ELF-1 (cell line): ENCODE results near the gene CAMK1.

ENCODE experiments used
- DNase-seq: peaks from one replicate; pipeline ENCODE4 v3.0.0-alpha.2; 2016; ENCODE audit warnings: low read depth, low spot score

CAMK1 gene

DNA sequence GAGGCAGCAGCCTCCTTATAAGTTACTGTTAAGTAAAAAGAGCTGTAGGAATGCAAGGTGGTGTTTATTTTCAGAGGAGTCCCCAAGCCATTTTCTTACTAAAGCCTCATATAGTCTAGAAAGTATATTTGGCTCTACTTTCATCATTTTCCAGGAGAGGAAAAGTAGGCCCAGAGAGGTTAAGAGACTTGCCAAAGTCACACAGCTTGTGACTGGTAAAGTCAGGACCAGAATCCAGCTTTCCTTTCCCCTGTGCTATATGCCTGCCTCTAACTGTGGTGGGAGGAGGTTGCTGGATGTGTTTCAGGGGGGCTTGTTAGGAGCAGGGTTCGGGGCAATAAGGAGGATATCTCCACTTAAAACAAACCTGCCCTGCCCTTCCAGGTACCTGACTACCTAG is 27.2 kb downstream of the CAMK1 start:
- no peak for DNase-seq

DNA sequence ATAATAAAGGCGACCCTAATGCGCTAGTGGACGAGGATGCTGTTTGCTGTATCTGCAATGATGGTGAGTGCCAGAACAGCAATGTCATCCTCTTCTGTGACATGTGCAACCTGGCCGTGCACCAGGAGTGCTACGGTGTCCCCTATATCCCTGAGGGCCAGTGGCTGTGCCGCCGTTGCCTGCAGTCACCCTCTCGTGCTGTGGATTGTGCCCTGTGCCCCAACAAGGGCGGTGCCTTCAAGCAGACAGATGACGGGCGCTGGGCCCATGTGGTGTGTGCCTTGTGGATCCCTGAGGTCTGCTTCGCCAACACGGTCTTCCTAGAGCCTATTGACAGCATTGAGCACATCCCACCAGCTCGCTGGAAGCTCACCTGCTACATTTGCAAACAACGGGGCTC is 30.6 kb downstream of the CAMK1 start:
- DNase-seq: no peak

DNA sequence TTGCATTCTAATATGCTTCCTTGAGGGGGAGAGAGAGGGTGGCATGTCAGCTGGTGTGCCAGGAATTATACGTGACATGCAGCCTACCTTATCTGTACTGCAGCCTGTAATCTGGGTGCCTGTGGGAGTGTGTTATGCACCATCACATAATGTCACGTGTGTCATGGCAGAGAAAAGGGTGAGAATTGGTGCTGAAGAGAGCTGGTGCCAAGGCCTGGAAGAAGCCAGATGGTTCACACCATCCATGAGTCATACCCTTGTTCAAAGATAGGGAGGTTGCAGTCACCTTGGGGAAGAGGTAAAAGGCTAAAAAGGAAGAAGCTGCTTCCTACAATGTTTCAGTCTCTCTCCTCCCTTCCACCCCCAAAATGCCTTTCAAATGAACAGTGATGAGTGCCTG is 32.9 kb downstream of the CAMK1 start:
- no peak for DNase-seq

DNA sequence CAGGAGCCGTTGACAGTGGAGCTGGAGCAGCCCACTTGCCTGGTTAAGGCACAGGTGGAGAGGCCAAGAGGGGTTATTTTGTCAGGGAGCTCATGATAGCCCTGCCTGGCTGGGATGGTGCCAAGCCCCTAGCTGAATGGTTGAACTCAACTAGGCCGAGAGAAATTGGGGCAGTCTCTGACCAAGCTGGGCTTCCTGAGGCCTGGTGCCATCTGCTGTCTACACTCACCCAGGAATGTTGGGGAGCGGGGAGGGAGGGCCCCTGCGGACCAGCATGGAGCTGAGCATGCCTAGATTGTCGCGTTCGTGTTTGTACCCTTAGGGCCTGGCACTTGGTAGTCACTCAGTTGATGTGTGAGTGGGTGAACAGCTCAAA is 37.0 kb downstream of the CAMK1 start:
- no peak for DNase-seq

DNA sequence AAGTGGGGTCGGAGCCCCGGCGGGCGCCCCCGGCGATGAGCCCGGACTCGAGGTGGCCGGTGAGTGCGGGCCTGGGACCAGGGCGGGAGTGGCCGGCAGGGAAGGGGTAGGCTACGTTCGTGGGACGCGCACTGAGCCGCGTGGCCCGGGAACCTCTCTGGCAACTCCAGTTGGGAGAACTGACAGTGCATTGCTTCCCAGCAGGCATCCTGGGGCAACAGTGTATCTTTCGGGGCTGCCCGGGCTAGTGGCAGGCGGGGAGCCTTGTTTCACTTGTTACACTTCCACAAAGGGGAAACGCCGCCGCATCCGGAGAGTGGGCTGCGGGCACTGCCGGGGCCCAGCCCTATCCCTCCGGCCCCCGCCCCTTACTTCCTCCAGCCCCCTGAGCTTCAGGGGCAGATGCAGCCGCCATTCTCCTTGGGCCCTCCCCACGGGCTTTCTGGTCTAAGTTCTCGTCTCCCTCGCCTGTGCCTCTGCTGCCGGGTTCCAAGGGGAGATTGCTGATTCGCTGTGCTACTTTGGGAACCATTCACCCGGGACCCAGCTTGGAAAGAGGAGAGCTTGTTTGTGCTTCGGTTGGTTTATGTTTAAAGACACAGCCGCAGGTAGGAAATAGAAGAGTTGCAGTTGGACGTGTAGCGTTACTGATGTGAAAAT is 37.5 kb downstream of the CAMK1 start:
- peak; percentile 30 for DNase-seq

DNA sequence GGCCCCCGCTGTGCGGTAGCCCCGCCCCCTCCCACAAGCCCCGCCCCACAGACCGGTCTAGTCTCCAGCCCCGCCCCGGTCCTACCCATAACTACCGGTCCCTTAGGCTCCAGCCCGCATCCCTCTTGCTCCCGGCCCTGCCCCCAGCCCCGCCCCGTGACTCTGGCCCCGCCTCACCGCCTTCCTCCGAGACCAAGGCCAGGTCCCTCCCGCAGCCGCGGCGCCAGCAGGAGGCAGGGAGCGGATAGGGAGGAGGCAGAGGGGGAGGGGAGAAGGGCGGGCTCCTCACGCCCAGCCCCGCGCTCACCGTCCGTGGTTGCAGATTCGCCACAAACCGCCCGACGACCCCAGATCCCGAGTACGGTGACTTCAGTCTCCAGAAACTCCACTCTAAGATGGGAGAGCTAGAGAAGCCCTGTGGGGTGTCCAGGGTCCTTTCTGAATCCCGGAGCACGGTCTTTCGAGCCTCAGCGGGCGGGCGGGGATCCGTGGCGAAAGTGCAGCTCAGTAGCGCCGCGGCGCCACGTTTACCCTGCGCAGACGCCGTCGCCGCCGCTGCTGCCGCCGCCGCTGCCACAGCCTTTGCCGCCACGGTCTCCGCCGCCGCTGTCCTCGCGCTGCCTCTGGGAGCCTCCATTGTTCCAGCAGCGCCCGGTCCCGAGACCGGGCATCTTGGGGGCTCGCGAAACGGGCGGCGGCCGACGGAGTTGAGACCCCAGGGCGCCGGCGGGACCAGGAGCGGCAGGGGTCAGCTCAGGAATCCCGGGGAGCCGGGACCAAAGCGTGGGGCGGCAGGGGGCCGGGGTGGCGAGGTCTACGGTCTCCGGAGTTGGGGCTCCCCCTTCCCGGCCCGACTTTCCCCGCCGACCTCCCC is 38.3 kb downstream of the CAMK1 start, which contains the start of gene BRPF1:
TSS of gene BRPF1 (plus strand) at position 530 of the 874 bp plus-strand sequence. CDS start 2,406 bp downstream, outside the sequence.
- DNase-seq: peak; percentile 96

DNA sequence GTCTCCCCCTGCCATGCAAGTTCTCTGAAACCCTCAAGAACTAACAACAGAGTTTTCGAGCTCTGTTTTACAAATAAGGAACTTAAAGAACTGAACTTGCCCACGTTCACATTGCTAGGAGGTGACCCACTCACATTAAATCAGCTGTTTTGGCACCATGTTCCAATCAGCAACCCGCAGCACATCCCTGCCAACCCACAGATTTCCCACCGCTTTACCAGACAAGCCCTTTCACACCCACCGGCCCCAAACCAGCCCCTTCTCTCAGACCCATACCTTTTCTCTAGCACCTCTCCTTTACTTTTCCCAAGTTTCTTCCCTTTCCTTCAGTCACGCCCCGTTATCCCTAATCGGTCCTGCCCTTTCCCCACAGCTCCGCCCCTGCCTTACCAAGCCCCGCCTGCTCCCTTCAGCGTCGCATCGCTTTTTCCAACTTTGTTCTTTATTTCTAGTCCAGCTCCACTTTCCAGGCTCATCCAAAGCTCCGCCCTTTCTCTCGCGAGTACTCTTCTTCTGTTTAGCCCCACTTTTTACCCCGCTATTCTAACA is 39.0 kb downstream of the CAMK1 start:
- no peak for DNase-seq

DNA sequence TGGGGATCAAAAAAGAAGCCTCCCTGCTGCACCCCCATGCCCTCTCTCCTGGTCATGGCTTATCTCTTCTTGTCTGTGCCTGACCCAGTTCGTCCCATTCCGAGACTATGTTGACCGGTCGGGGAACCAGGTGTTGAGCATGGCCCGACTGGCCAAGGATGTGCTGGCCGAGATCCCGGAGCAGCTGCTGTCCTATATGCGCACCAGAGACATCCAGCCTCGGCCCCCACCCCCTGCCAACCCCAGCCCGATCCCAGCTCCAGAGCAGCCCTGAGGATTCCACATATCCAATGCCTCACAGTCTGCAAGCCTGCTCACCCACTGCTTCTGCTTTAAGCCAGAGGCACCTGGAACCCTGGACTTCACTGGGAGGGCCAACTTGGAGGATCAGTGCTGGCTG is 40.3 kb downstream of the CAMK1 start:
- no peak for DNase-seq

DNA sequence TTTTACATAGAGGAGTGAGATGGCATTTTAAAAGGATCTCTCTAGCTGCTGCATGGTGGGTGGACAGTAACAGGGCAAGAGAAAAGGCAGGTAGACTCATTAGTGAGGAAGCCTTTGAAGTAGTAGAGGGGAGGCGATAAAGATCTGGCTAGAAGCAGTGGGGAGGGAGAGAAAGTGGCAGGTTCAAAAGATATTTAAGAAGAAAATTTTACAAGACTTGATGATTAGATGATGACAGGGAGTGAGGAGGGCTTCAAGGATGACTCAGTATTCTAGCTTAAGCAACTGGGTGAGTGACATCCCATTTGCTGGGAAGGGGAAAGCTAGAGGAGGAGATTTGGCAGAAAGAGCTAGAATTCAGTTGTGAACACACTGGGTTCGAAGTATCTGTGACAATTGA is 42.0 kb downstream of the CAMK1 start:
- DNase-seq: no peak

DNA sequence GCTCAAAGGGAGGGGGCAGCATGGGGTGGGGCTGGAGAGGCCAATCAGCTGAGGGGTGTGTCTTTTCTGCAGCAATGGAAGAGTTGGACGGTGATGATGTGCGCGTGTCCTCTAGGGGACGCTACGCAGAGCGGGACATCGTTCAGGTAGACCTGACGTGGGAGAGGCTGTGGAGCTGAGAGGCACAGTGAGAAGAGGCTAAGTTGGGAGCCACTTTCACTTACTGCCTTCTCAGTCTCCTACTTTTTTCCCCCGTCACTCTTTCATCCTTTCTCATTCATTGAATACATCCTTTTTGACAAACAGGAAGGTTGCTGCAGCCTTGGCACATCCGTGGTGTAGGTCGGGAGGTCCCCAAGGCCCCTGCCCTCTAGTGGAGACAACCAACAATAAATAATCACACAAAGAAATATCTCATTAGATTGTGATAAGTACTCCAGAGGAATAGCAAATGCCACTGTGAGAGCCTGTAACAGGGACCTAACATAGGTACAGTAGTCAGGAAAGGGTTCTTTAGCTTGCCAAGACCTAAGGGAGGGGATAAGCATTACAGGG is 42.6 kb downstream of the CAMK1 start:
- DNase-seq: peak; percentile 74

DNA sequence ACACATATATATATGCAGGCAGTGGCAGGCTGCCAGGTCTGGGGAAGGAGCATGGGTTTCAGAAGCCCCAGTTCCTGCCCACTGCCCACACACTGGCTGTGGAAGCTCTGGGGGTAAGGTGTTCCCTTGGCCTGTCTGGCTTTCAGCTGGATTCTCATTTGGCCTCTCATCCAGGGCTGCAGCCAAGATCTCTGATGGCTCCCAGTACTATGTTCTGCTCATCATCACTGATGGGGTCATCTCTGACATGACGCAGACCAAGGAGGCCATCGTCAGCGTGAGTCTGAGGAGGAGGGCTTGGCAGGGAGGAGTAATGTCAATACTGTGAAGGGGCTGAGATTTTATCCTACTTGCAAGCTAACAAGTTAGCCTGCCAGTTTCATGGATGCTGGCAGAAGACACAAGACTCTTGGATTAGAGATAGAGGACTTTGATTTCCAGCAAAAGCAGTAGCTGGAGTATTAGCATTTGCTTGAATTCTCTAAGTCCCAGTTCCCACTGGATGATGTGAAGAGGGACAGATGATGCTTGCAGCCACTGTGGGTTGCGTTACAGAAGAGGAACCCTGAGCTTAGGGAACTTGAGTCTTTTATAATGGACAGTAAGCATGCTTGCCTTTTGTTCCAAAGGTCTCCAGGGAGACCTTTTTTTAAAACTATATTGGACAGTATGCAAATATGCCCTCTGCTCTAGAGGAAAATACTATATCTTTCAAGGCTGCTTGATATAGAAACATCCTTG is 43.8 kb downstream of the CAMK1 start:
- no peak for DNase-seq

DNA sequence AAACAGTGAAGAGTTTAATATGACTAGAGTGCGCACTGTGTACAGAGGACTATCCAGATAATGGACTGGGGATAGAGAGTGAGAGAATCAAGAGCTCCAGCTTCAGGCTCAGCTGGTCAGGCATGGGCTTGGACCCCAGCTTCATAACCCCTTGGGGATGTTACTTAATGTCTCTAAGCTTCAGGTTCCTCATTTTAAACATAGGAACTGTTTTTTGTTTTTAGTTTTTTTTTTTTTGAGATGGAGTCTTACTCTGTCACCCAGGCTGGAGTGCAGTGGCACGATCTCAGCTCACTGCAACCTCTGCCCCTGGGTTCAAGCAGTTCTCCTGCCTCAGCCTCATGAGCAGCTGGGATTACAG is 48.1 kb downstream of the CAMK1 start:
- DNase-seq: no peak

DNA sequence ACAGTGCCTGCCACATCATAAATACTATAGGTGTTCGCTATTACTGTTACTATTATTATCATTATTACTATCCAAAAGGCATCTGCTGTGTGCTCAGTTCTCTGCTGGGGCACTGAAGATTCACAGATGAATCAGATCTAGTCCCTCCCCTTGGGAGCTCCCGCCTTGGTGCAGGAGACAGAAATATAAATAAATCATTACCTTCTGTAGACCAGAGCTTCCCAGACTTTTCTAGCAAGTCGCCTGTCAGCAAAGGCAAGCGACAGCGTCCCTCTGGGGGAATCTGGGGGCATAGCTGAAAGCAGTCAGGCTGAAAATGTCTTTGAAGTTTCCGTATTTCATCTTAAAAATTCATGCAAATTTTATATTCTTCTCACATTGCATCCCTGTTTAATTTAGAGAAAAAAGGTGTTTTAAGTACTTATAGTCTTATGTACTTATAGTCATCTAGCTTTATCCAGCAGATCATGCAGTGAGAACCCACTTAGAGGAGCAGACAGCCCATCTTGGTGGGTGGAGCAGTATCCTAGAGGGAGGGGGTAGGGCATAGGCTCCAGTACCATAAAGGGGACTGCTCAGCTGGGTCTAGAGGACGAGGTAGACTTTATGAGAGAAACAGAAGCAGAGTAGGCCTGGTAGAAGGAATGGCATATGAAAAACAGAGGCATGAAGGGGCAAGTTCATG is 48.6 kb downstream of the CAMK1 start:
- no peak for DNase-seq

DNA sequence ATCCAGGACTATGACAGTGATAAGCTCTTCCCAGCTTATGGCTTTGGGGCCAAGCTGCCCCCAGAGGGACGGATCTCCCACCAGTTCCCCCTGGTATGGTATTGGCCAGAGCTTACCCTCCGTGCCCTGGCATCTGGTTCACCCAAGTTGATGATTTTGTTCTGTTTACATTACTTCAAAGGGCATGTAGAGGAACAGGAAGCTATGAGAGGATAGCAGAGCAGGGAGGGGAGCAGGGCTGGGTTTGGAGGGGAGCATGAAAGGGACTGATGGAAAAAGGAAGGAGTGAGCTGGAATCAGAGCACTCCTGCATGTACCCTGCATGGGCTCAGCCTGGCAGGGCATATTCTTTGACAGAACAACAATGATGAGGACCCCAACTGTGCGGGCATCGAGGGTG is 51.6 kb downstream of the CAMK1 start:
- no peak for DNase-seq

DNA sequence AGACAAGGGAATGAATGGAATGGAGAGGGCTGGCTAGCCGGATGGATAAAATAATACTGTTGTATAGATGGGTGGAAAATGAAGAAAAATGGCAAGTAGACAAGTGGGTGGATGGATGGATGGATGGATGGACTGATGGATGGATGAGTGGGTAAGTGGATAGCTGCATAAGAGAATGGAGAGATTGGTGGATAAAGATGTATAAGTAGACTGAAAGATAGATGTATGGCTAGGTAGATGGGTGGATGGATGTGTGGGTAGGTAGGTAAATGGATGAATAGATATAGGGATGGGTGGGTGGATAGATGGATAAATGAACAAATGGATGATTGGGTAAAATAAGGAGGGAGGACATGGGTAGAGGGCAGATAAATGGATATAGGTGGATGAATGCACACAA is 52.2 kb downstream of the CAMK1 start:
- no peak for DNase-seq

DNA sequence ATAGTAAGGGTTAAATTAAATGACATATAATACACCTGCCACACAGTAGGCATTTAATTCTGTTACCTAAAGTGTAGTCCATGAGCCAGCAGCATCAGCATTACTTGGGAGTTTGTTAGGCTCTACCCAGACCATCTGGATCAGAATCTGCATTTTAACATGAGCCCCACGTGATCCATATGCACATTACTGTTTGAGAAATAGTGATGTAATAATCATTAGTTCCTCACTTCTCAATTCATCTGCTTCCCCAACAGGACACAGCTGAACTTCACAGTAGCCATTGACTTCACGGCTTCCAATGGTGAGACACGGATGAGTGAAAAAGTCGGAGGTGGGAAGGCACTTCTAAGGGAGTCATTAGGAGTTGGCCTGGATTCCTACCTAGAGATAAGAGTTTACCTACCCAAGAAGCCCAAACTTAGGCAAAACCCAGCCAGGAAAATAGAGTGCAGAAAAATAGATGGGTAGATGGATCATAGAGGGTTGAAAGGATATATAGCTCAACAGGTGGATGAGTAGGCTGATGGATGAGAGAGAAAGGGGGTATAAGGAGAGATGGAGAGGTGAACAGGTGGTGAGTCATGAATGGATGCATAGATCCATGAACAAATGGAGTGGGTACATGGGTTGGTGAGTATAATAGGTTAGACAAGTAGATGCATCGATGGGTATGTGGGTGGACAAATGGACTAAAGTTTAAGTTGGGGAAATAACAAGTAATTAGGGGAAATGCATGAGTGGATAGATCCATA is 52.8 kb downstream of the CAMK1 start:
- no peak for DNase-seq

DNA sequence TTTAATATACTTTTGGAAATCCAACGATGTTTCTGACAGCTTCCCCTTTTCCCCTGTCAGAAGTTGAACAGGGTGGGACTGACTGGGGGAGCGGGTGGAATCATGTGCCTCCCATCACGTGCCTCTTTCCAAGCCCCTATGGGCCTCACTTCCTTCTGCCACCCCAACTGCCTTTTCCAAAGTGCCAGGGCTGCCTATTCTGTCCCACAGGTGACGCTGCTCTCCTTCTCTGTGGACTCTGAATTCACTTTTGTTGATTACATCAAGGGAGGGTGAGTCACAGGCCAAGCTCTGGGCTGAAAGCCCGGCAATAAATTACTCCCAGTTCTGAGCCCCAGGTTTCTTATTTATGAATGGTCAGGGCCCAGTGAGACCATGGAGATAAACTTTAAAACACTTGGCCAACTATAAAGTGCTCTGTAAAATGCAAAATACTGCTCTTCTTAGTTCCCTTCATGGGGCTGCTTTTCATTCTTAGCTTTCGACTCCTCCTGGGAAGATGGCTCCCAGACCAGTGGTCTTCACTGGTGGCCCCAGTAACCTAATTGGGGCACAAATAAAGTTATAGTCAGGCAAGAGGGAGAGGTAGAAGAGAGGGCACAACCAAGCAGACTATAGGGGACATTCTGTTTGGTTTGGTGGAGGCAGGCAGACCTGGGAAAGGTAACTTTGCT is 53.8 kb downstream of the CAMK1 start:
- peak; percentile 32 for DNase-seq

DNA sequence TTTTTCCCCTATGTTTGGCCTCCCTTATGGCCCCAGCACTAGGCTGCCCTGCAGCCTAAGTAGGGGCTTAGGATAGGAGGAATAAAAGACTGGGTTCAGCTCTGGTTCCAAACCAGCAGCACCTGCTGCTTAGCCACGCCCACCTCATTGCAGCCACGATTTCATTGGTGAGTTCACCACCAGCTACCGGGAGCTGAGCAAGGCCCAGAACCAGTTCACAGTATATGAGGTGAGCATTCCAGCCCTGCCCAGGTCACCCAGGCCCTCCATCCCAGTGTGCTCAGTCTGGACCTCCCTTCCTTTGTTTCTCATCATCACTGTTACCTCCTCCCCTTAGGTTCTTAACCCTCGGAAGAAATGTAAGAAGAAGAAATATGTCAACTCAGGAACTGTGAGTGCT is 54.6 kb downstream of the CAMK1 start:
- peak; percentile 28 for DNase-seq

DNA sequence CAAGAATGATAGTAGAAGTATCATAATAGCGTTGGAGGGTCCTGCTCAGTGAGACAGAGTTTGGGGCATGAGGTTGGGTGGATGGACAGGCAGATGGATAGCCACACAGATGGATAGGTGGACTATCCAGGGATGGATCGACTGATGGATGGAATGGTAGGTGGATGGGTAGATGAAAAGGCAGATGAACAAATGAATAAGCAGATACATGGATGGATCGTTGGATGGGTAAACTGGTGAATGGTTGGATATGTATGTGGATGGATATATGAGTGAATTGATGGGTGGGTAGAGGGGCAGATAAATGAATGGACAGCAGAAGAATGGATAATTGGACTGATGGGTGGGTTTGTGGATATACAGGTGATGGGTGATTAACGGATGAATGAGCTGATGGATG is 56.6 kb downstream of the CAMK1 start:
- no peak for DNase-seq

DNA sequence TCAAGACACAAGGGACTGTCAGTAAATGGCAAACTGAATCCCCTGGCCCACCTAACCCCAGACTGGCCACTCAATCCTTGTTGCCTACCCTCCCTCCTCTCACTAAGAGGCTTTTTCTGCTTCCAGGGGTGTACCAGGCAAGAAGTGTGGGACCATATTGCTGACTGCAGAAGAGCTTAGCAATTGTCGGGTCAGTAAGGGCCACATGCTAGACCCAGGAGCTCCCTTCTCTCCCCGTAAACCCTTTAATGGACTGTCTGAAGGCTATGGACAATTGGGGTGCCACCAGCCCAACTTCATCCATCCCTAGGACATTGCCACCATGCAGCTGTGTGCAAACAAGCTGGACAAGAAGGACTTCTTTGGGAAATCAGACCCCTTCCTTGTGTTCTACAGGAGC is 57.3 kb downstream of the CAMK1 start:
- DNase-seq: no peak
